PC-3 (cell line): ENCODE results near the gene VIPAS39.

Source experiments
- EZH2 ChIP-seq: fragments of 300-600 bp; sonication (generic); IDR thresholded peaks from one replicate; pipeline ENCODE4 v1.6.1; 2017; ENCODE audit warnings: antibody characterized with exemption, mild to moderate bottlenecking, low read length; ENCODE audit not compliant: unreplicated experiment
- EZH2phosphoT487 ChIP-seq: fragments of 300-600 bp; sonication (generic); IDR thresholded peaks from 2 replicates; pipeline ENCODE4 v1.6.1; 2018; ENCODE audit warnings: mild to moderate bottlenecking, antibody characterized with exemption, low read length, borderline replicate concordance
- TF ChIP-seq, protein P1 (sequence below): fragments of 300-600 bp; sonication (generic); conservative IDR thresholded peaks from 2 replicates; pipeline ENCODE4 v1.5.1; 2017; ENCODE audit warnings: antibody characterized with exemption, low read depth, mild to moderate bottlenecking, low read length

DNA sequence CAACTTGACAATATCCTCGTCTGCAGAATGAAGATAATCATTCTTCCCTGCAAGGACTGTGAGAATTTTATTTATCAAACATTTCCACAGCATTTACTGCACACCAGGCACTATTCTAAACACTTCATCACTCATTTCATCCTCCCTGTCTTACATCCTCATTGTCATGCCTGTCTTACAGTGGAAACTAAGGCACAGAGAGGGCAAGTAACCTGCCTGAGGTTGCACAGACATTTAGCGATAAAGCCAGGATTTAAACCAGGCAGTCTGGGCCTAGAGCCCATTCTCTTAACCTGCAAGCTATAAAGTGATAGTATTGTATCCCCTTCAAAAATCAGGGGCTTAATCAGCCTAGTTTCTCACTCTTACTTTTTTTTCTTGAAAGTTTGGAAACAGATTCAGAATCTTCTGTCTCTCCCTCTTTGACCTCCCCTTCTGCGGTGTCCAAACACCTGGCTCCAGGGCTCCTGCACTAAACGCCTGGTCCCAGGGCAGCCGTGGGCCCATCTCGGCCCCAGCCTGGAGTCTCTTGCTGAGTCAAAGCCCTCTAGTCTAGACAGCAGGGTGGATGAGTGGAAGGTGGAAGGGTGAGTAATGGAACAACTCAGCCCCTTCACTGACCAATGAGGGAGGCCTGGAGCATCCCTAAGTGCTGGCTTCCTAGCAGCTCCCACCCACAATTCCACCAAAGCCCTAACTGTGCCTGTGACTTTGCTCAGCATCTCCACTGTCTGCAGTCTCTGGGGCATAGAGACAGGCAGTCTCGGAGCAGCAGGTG is 28.7 kb upstream of the VIPAS39 start:
- TF ChIP-seq, protein P1, sequence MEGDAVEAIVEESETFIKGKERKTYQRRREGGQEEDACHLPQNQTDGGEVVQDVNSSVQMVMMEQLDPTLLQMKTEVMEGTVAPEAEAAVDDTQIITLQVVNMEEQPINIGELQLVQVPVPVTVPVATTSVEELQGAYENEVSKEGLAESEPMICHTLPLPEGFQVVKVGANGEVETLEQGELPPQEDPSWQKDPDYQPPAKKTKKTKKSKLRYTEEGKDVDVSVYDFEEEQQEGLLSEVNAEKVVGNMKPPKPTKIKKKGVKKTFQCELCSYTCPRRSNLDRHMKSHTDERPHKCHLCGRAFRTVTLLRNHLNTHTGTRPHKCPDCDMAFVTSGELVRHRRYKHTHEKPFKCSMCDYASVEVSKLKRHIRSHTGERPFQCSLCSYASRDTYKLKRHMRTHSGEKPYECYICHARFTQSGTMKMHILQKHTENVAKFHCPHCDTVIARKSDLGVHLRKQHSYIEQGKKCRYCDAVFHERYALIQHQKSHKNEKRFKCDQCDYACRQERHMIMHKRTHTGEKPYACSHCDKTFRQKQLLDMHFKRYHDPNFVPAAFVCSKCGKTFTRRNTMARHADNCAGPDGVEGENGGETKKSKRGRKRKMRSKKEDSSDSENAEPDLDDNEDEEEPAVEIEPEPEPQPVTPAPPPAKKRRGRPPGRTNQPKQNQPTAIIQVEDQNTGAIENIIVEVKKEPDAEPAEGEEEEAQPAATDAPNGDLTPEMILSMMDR: no peak
- TF ChIP-seq EZH2phosphoT487 (no peak), EZH2 (no peak)
